ENCODE data around the gene PRPF6.

- TF ChIP-seq CTCF (IDR thresholded peaks at IDR 0.05) (no peak), ZFX (IDR thresholded peaks at IDR 0.05; ENCODE audit: borderline replicate concordance) (no peak)
Observed at GRCh38 chr20:64031822-64032314, 50.9 kb downstream of the PRPF6 start.

Measured in 22Rv1 (cell line).